GM23338 (cell line): Measurements from ENCODE around the gene SP2. TPM values are rescaled to one million over a fixed set of nuclear protein-coding genes. Genes with fewer than 3 reads are reported as not detected.
A peak's percentile ranks its signal among the peaks of the same experiment; 100 is the strongest.

Experiments used
- ATAC-seq: fragments of 200-7000 bp; cut with Tn5 transposase; 3 replicates; pipeline ENCODE4 v1.9.1; 2020
- DNase-seq: peaks from one replicate; pipeline ENCODE4 v3.0.0-alpha.2; 2015; ENCODE audit warnings: low spot score
- H2AFZ ChIP-seq: fragments of 200-600 bp; sonication (generic); 2 replicates; pipeline ENCODE4 v1.8.0; 2016; ENCODE audit warnings: antibody characterized with exemption, mild to moderate bottlenecking, moderate library complexity
- H3F3A ChIP-seq: fragments of 200-600 bp; sonication (generic); replicated peaks from 2 replicates; pipeline ENCODE4 v1.8.0; 2017; ENCODE audit warnings: antibody characterized with exemption, mixed run types, low read depth
- H3K27ac ChIP-seq: fragments of 200-600 bp; sonication (generic); 2 replicates; pipeline ENCODE4 v1.6.1; 2016; ENCODE audit warnings: low read depth
- H3K27me3 ChIP-seq: fragments of 200-600 bp; sonication (generic); 2 replicates; pipeline ENCODE4 v1.8.0; 2016; ENCODE audit warnings: mild to moderate bottlenecking, mixed run types, moderate library complexity; ENCODE audit not compliant: insufficient read depth
- H3K36me3 ChIP-seq: fragments of 200-600 bp; sonication (generic); 2 replicates; pipeline ENCODE4 v1.8.0; 2016; ENCODE audit warnings: mild to moderate bottlenecking; ENCODE audit not compliant: insufficient read depth
- H3K4me1 ChIP-seq: fragments of 200-600 bp; sonication (generic); 2 replicates; pipeline ENCODE4 v1.8.0; 2016; ENCODE audit warnings: mild to moderate bottlenecking, moderate library complexity; ENCODE audit not compliant: insufficient read depth
- H3K4me2 ChIP-seq: fragments of 200-600 bp; sonication (generic); 2 replicates; pipeline ENCODE4 v1.7.1; 2017; ENCODE audit warnings: mixed run types
- H3K4me3 ChIP-seq: fragments of 200-600 bp; sonication (generic); 2 replicates; pipeline ENCODE4 v1.6.1; 2016; ENCODE audit warnings: mixed run types
- H3K79me2 ChIP-seq: fragments of 200-600 bp; sonication (generic); replicated peaks from 2 replicates; pipeline ENCODE4 v1.8.0; 2017; ENCODE audit warnings: mild to moderate bottlenecking; ENCODE audit not compliant: insufficient read depth
- H3K9me2 ChIP-seq: fragments of 200-600 bp; sonication (generic); 2 replicates; pipeline ENCODE4 v1.8.0; 2017; ENCODE audit not compliant: insufficient read depth
- H4K20me1 ChIP-seq: fragments of 200-600 bp; sonication (generic); replicated peaks from 2 replicates; pipeline ENCODE4 v1.8.0; 2017; ENCODE audit warnings: mild to moderate bottlenecking; ENCODE audit not compliant: insufficient read depth
- H3K27ac Mint-ChIP-seq: 2 replicates; pipeline ENCODE4 v1.8.0; 2020; ENCODE audit warnings: inconsistent platforms, mild to moderate bottlenecking, moderate library complexity, mixed read lengths
- H3K27me3 Mint-ChIP-seq: 3 replicates; pipeline ENCODE4 v1.8.0; 2022; ENCODE audit warnings: low read depth, mild to moderate bottlenecking, moderate library complexity, mixed read lengths, inconsistent platforms; ENCODE audit not compliant: insufficient read depth, poor library complexity
- H3K36me3 Mint-ChIP-seq: 3 replicates; pipeline ENCODE4 v1.8.0; 2021; ENCODE audit warnings: low read depth, mild to moderate bottlenecking, inconsistent platforms, moderate library complexity, mixed read lengths
- H3K4me1 Mint-ChIP-seq: 3 replicates; pipeline ENCODE4 v1.8.0; 2020; ENCODE audit warnings: mild to moderate bottlenecking, inconsistent platforms, mixed read lengths
- H3K4me3 Mint-ChIP-seq: 3 replicates; pipeline ENCODE4 v1.8.0; 2021; ENCODE audit warnings: moderate library complexity, mild to moderate bottlenecking, inconsistent platforms, mixed read lengths
- H3K9me3 Mint-ChIP-seq: 3 replicates; pipeline ENCODE4 v1.8.0; 2020; ENCODE audit warnings: moderate library complexity, mild to moderate bottlenecking, inconsistent platforms, mixed read lengths
- EZH2phosphoT487 ChIP-seq: fragments of 200-600 bp; sonication (generic); IDR thresholded peaks from one replicate; pipeline ENCODE4 v1.8.1; 2018; ENCODE audit warnings: antibody characterized with exemption; ENCODE audit not compliant: unreplicated experiment
- STAT1 ChIP-seq: IDR thresholded peaks from one replicate; pipeline ENCODE4 v1.6.1; 2016; ENCODE audit warnings: antibody characterized with exemption; ENCODE audit not compliant: unreplicated experiment
- ZNF462 ChIP-seq: fragments of 250-450 bp; sonication (Bioruptor Pico); IDR thresholded peaks from 2 replicates; pipeline ENCODE4 v1.5.0; 2020; ENCODE audit warnings: mild to moderate bottlenecking, moderate library complexity
- polyA plus RNA-seq: library from polyadenylated mRNA; unstranded; fragments of >200 nt; fragmentation: Nextera tagmentation; extraction: Ambion mirVana; gene quantifications from 2 replicates; pipeline ENCODE4 v1.2.1, GENCODE V29; 2016
- total RNA-seq: library from RNA; depleted of rRNA; stranded (reverse); fragments of >200 nt; shearing (Covaris generic); gene quantifications from 2 replicates; pipeline ENCODE4 v1.2.3, GENCODE V29; 2014
- TF ChIP-seq, protein P1 (sequence below): IDR thresholded peaks from one replicate; pipeline ENCODE4 v1.6.1; 2018; ENCODE audit warnings: antibody characterized with exemption; ENCODE audit not compliant: unreplicated experiment
- TF ChIP-seq, protein P2 (sequence below), 2 experiments: fragments of 200-600 bp in 1 of 2; sonication (generic) in 1 of 2; conservative IDR thresholded peaks; 2 replicates each; pipeline versions ENCODE4 v1.5.1 to v1.6.1; 2016 to 2017; ENCODE audit warnings: antibody characterized with exemption in 2 of 2, low read depth in 2 of 2, mild to moderate bottlenecking in 2 of 2, moderate library complexity in 1 of 2

The SP2 gene
- total and polyA plus RNA-seq, 2 experiments from 2014 or later = 6.0 to 12.9 TPM

- H3K9me2 ChIP-seq = no peaks in the 10 kb centered on the region
- H3K27me3 Mint-ChIP-seq = peaks cover 4% of the 10 kb centered on the region
- TF ChIP-seq, protein P1, sequence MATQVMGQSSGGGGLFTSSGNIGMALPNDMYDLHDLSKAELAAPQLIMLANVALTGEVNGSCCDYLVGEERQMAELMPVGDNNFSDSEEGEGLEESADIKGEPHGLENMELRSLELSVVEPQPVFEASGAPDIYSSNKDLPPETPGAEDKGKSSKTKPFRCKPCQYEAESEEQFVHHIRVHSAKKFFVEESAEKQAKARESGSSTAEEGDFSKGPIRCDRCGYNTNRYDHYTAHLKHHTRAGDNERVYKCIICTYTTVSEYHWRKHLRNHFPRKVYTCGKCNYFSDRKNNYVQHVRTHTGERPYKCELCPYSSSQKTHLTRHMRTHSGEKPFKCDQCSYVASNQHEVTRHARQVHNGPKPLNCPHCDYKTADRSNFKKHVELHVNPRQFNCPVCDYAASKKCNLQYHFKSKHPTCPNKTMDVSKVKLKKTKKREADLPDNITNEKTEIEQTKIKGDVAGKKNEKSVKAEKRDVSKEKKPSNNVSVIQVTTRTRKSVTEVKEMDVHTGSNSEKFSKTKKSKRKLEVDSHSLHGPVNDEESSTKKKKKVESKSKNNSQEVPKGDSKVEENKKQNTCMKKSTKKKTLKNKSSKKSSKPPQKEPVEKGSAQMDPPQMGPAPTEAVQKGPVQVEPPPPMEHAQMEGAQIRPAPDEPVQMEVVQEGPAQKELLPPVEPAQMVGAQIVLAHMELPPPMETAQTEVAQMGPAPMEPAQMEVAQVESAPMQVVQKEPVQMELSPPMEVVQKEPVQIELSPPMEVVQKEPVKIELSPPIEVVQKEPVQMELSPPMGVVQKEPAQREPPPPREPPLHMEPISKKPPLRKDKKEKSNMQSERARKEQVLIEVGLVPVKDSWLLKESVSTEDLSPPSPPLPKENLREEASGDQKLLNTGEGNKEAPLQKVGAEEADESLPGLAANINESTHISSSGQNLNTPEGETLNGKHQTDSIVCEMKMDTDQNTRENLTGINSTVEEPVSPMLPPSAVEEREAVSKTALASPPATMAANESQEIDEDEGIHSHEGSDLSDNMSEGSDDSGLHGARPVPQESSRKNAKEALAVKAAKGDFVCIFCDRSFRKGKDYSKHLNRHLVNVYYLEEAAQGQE = no peak
- no peak for TF ChIP-seq STAT1
- TF ChIP-seq EZH2phosphoT487 = no peak
- no peak overlapping the region for H3K4me3 Mint-ChIP-seq
- no peaks in the 10 kb centered on the region for H3K27me3 ChIP-seq
- no peaks in the 10 kb centered on the region for H3K4me1 ChIP-seq
- no peak overlapping the region for H3K4me2 ChIP-seq
- H4K20me1 ChIP-seq = no peaks in the 10 kb centered on the region; the same call in 1 of the 2 replicates
- H3K36me3 Mint-ChIP-seq = peaks cover 6% of the 10 kb centered on the region; the same call in 2 of the 3 replicates
- DNase-seq (no peak), ATAC-seq (no peak)
- no peaks in the 10 kb centered on the region; the same call in 2 of the 3 replicates for H3K4me1 Mint-ChIP-seq
- H3K27ac ChIP-seq = no peak overlapping the region
- H2AFZ ChIP-seq = no peak overlapping the region
- no peaks in the 10 kb centered on the region for H3K36me3 ChIP-seq
- H3K9me3 Mint-ChIP-seq = no peaks in the 10 kb centered on the region
- no peaks in the 10 kb centered on the region for H3K79me2 ChIP-seq
- no peak overlapping the region for H3K4me3 ChIP-seq
- H3K27ac Mint-ChIP-seq = 0 out of 2 replicates have a peak overlapping the region, but pooled peaks have one; percentile 13
- H3F3A ChIP-seq = no peaks in the 10 kb centered on the region; the same call in 1 of the 2 replicates
Observed at GRCh38 chr17:47915776-47916398, 19.9 kb downstream of the SP2 start.

GRCh38 chr17:47916489-47917208, 20.6 kb downstream of the SP2 start:
- H3K4me3 Mint-ChIP-seq = no peak overlapping the region
- no peak overlapping the region for H2AFZ ChIP-seq
- DNase-seq (no peak), ATAC-seq (no peak)
- no peaks in the 10 kb centered on the region; the same call in 1 of the 2 replicates for H4K20me1 ChIP-seq
- no peaks in the 10 kb centered on the region for H3K27me3 ChIP-seq
- H3K27me3 Mint-ChIP-seq = peaks cover 4% of the 10 kb centered on the region
- no peak overlapping the region for H3K4me2 ChIP-seq
- H3K27ac Mint-ChIP-seq = no peak overlapping the region
- no peaks in the 10 kb centered on the region for H3K4me1 ChIP-seq
- no peaks in the 10 kb centered on the region for H3K9me2 ChIP-seq
- H3K36me3 Mint-ChIP-seq = peaks cover 6% of the 10 kb centered on the region; the same call in 2 of the 3 replicates
- H3K9me3 Mint-ChIP-seq = no peaks in the 10 kb centered on the region
- H3K4me1 Mint-ChIP-seq = no peaks in the 10 kb centered on the region; the same call in 2 of the 3 replicates
- no peak overlapping the region for H3K27ac ChIP-seq
- H3F3A ChIP-seq = no peaks in the 10 kb centered on the region; the same call in 1 of the 2 replicates
- no peaks in the 10 kb centered on the region for H3K36me3 ChIP-seq
- H3K79me2 ChIP-seq = no peaks in the 10 kb centered on the region
- no peak overlapping the region for H3K4me3 ChIP-seq
- TF ChIP-seq, protein P2, sequence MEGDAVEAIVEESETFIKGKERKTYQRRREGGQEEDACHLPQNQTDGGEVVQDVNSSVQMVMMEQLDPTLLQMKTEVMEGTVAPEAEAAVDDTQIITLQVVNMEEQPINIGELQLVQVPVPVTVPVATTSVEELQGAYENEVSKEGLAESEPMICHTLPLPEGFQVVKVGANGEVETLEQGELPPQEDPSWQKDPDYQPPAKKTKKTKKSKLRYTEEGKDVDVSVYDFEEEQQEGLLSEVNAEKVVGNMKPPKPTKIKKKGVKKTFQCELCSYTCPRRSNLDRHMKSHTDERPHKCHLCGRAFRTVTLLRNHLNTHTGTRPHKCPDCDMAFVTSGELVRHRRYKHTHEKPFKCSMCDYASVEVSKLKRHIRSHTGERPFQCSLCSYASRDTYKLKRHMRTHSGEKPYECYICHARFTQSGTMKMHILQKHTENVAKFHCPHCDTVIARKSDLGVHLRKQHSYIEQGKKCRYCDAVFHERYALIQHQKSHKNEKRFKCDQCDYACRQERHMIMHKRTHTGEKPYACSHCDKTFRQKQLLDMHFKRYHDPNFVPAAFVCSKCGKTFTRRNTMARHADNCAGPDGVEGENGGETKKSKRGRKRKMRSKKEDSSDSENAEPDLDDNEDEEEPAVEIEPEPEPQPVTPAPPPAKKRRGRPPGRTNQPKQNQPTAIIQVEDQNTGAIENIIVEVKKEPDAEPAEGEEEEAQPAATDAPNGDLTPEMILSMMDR (conservative IDR thresholded peaks at IDR 0.05; ENCODE audit: low read depth in 2 of 2) = peak in 1 of 2 experiments; percentile 19; a peak in 1 of 4 replicates
- no peak for TF ChIP-seq ZNF462 (CRISPR knock-in tag)
